HL-60 (cell line): Measurements from ENCODE around the gene MAGEA6.
"Not testable (repeated sequence)": the region's sequence is repeated elsewhere in the genome, so short reads cannot be mapped to it uniquely, and the experiment has no call there.

Experiments used
- CTCF ChIP-seq: IDR thresholded peaks from one replicate; pipeline ENCODE4 v1.5.1; 2011; ENCODE audit warnings: low read length, control low read depth, inconsistent platforms; ENCODE audit not compliant: insufficient read depth
- GABPA ChIP-seq: IDR thresholded peaks from 2 replicates; pipeline ENCODE4 v1.6.1; 2012; ENCODE audit warnings: low read depth
- POLR2AphosphoS5 ChIP-seq: IDR thresholded peaks from 2 replicates; pipeline ENCODE4 v1.6.1; 2012; ENCODE audit warnings: low read depth
- REST ChIP-seq: IDR thresholded peaks from 2 replicates; pipeline ENCODE4 v1.6.1; 2012; ENCODE audit warnings: low read depth; ENCODE audit not compliant: insufficient replicate concordance
- SPI1 ChIP-seq: IDR thresholded peaks from 2 replicates; pipeline ENCODE4 v1.6.1; 2012; ENCODE audit warnings: low read depth, mild to moderate bottlenecking, borderline replicate concordance

GRCh38 chrX:152736528-152736927, 33.0 kb downstream of the MAGEA6 start:
- not testable (repeated sequence) for TF ChIP-seq POLR2AphosphoS5, CTCF, REST, SPI1, GABPA
